Memory B cell (primary cell): ENCODE results near the gene C2orf76.
"Not testable (repeated sequence)": the region's sequence is repeated elsewhere in the genome, so short reads cannot be mapped to it uniquely, and the experiment has no call there.

ENCODE experiments used
- ATAC-seq: fragments of 150-1000 bp; cut with Tn5 transposase; 2 replicates; pipeline ENCODE4 v1.10.0; 2021; ENCODE audit warnings: low read depth, mild to moderate bottlenecking, moderate library complexity
- DNase-seq, 2 donors: peaks; one replicate each; pipeline ENCODE4 v3.0.0; 2022; ENCODE audit warnings: low spot score in 2 of 2
- H3K27ac Mint-ChIP-seq: one replicate; pipeline ENCODE4 v1.8.0; 2022; ENCODE audit warnings: mild to moderate bottlenecking, moderate library complexity, mixed read lengths
- H3K27me3 Mint-ChIP-seq: one replicate; pipeline ENCODE4 v1.8.0; 2022; ENCODE audit warnings: mixed read lengths
- H3K36me3 Mint-ChIP-seq: one replicate; pipeline ENCODE4 v1.8.0; 2022; ENCODE audit warnings: mild to moderate bottlenecking, mixed read lengths
- H3K4me1 Mint-ChIP-seq: one replicate; pipeline ENCODE4 v1.8.0; 2022; ENCODE audit warnings: mixed read lengths
- H3K4me3 Mint-ChIP-seq: one replicate; pipeline ENCODE4 v1.8.0; 2022; ENCODE audit warnings: mild to moderate bottlenecking, moderate library complexity, mixed read lengths
- H3K9me3 Mint-ChIP-seq: one replicate; pipeline ENCODE4 v1.8.0; 2022; ENCODE audit warnings: mixed read lengths

Gene C2orf76

DNA sequence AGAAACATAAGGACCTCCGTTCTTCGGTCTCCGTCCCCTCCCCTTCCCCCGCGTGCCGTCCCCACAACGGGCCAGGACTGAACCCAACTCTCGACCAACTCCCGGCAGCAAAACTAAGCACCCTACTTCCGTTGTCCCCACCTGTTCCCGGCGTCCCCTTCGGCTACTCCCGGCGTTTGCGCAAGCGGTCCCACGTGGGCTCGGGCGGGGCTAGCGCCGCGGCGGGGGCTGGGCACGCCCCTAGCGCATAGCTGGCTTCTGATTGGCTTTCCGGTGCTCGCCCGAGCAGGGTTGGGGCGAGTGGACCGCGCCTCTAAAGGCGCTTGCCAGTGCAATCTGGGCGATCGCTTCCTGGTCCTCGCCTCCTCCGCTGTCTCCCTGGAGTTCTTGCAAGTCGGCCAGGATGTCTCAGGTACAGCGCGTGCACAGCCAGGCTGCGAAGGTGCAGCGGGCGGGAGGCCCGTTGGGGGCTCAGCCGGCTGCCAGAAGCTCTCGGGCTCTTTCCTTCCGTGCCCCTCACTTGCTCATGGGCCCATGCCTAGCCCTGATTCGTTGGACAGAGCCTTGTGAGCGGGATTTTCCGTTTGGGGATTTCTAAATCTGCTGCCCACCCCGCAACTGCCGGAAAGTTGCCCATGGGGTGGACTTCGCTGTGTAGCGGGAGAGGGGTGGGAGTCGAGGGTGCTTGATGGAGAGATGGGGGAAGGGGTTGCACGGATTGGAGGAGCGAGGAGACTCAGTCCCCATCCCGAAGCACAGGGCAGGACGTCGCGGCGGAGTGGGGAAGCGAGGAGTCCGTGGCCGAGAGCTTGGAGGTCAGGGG, at the start of gene C2orf76, which contains the start of gene DBI:
Gene C2orf76, minus strand, starts transcription at position 186 of the 823 bp plus-strand sequence. CDS start 26,875 bp downstream, outside the sequence.
Gene DBI, plus strand, starts transcription at position 329 of the 823 bp plus-strand sequence. Its CDS starts 75 bp downstream, at position 404.
- peak; percentile 93 for ATAC-seq
- DNase-seq, result peak; percentile 85 to 87
- H3K9me3 Mint-ChIP-seq, result no peaks in the 10 kb centered on the region
- H3K4me3 Mint-ChIP-seq, result peak within 1 kb of the TSS; percentile 98
- H3K36me3 Mint-ChIP-seq, result peaks cover 25% of the 10 kb centered on the region
- H3K27ac Mint-ChIP-seq, result peak within 1 kb of the TSS; percentile 98
- H3K27me3 Mint-ChIP-seq, result no peaks in the 10 kb centered on the region
- peaks cover 42% of the 10 kb centered on the region for H3K4me1 Mint-ChIP-seq

- Mint-ChIP-seq H3K27me3 (peaks cover 7% of the 10 kb centered on the region), H3K4me3 (no peak overlapping the region), H3K4me1 (peaks cover 9% of the 10 kb centered on the region), H3K27ac (no peak overlapping the region), H3K36me3 (no peaks in the 10 kb centered on the region), H3K9me3 (no peaks in the 10 kb centered on the region)
- DNase-seq (no peak), ATAC-seq (no peak)
These were observed 49.0 kb upstream of the C2orf76 start for GRCh38 chr2:119415630-119416029.

GRCh38 chr2:119414894-119415293, 48.3 kb upstream of the C2orf76 start:
- Mint-ChIP-seq H3K27me3 (peaks cover 7% of the 10 kb centered on the region), H3K4me3 (no peak overlapping the region), H3K9me3 (no peaks in the 10 kb centered on the region), H3K36me3 (no peaks in the 10 kb centered on the region), H3K27ac (no peak overlapping the region), H3K4me1 (peaks cover 9% of the 10 kb centered on the region)
- ATAC-seq, result peak; percentile 27
- DNase-seq, result no peak

- Mint-ChIP-seq H3K36me3 (no peaks in the 10 kb centered on the region), H3K4me3 (no peak overlapping the region), H3K27ac (no peak overlapping the region), H3K4me1 (peaks cover 4% of the 10 kb centered on the region), H3K9me3 (peaks cover 2% of the 10 kb centered on the region), H3K27me3 (peaks cover 2% of the 10 kb centered on the region)
- DNase-seq, result no peak
- ATAC-seq, result no peak
These were observed 42.9 kb upstream of the C2orf76 start for GRCh38 chr2:119409506-119409905.

DNA sequence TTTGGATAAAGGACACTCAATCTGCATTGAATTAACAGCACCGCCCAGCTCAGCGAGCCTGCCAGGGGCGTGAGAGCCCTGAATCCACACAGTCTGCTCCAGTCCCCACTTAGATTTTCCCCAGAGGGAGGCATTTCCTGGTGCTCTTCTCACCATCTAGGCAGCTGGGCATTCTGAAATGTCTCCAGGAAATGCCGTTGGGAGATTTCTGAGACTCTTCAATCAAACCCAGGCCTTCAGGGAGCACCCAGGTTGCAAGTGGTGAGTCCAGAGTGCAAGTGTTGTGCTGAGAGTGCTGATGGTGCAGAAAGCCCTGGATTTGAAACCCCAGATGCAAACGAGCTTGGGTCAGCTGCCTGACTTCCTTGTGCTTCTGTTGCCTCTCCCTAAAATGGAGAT, 41.6 kb upstream of the C2orf76 start:
- Mint-ChIP-seq H3K9me3 (peaks cover 2% of the 10 kb centered on the region), H3K4me1 (peaks cover 3% of the 10 kb centered on the region), H3K27me3 (peaks cover 2% of the 10 kb centered on the region), H3K27ac (no peak overlapping the region), H3K4me3 (no peak overlapping the region), H3K36me3 (no peaks in the 10 kb centered on the region)
- DNase-seq, result no peak
- no peak for ATAC-seq

GRCh38 chr2:119407430-119408220, 41.0 kb upstream of the C2orf76 start:
- ATAC-seq (peak; percentile 31), DNase-seq (peak; percentile 40 to 51)
- H3K9me3 Mint-ChIP-seq, result peaks cover 2% of the 10 kb centered on the region
- H3K36me3 Mint-ChIP-seq, result no peaks in the 10 kb centered on the region
- H3K4me1 Mint-ChIP-seq, result peaks cover 3% of the 10 kb centered on the region
- peaks cover 2% of the 10 kb centered on the region for H3K27me3 Mint-ChIP-seq
- H3K27ac Mint-ChIP-seq, result no peak overlapping the region
- H3K4me3 Mint-ChIP-seq, result no peak overlapping the region

GRCh38 chr2:119405151-119405550, 38.5 kb upstream of the C2orf76 start:
- ATAC-seq, result no peak
- Mint-ChIP-seq H3K4me3 (no peak overlapping the region), H3K9me3 (peaks cover 2% of the 10 kb centered on the region), H3K4me1 (peaks cover 3% of the 10 kb centered on the region), H3K27me3 (peaks cover 2% of the 10 kb centered on the region), H3K36me3 (no peaks in the 10 kb centered on the region), H3K27ac (no peak overlapping the region)
- no peak for DNase-seq

- H3K27me3 Mint-ChIP-seq, H3K4me3 Mint-ChIP-seq, H3K9me3 Mint-ChIP-seq, DNase-seq, H3K4me1 Mint-ChIP-seq, H3K27ac Mint-ChIP-seq, ATAC-seq, H3K36me3 Mint-ChIP-seq: not testable (repeated sequence)
These were observed 37.0 kb upstream of the C2orf76 start for GRCh38 chr2:119403618-119404017.

- Mint-ChIP-seq H3K27ac (no peak overlapping the region), H3K4me1 (peaks cover 3% of the 10 kb centered on the region), H3K36me3 (no peaks in the 10 kb centered on the region), H3K4me3 (no peak overlapping the region), H3K27me3 (peaks cover 7% of the 10 kb centered on the region), H3K9me3 (peaks cover 2% of the 10 kb centered on the region)
- no peak for ATAC-seq
- no peak for DNase-seq
These were observed 36.3 kb upstream of the C2orf76 start for GRCh38 chr2:119402645-119403560.

GRCh38 chr2:119402106-119402505, 35.5 kb upstream of the C2orf76 start:
- ATAC-seq, result no peak
- DNase-seq, result no peak
- Mint-ChIP-seq H3K27ac (no peak overlapping the region), H3K4me3 (no peak overlapping the region), H3K27me3 (peaks cover 7% of the 10 kb centered on the region), H3K9me3 (peaks cover 2% of the 10 kb centered on the region), H3K4me1 (no peaks in the 10 kb centered on the region), H3K36me3 (no peaks in the 10 kb centered on the region)

GRCh38 chr2:119397196-119397595, 30.6 kb upstream of the C2orf76 start:
- Mint-ChIP-seq H3K9me3 (no peaks in the 10 kb centered on the region), H3K27ac (no peak overlapping the region), H3K4me3 (no peak overlapping the region), H3K36me3 (no peaks in the 10 kb centered on the region), H3K4me1 (no peaks in the 10 kb centered on the region), H3K27me3 (peaks cover 4% of the 10 kb centered on the region)
- no peak for ATAC-seq
- DNase-seq, result no peak

DNA sequence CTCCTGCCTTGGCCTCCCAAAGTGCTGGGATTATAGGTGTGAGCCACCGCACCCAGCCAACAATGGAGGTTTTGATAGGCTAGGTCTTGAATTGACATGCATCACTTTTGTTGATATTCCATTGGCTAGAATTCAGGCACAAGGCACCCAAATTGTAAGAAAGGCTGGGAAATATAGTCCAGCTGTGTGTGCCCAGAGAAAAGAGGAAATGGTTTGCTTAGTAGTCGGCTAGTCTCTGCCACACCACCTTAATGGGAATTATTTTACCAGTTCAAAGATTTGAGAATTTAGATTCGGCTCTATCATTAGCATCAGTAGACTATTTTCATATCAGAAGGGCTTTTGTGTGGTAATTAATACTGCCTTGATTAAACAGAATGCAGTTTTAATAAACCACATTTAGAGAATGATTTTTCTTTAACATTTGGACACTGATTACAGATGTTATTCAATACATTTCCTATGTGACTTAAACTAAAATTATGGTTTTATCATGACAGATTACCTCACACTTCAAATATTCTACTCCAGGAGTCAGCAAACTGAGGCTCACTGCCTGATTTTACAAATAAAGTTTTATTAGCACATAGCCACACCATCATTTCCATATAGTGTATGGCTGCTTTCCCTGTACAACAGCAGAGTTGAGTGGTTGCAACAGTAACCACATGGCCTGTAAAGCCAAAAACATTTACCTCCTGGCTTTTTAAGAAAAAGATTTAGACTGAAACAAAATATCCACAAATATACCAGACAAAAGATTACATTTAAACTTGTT, 27.5 kb upstream of the C2orf76 start:
- no peak overlapping the region for H3K27ac Mint-ChIP-seq
- no peak overlapping the region for H3K4me3 Mint-ChIP-seq
- DNase-seq (no peak), ATAC-seq (no peak)
- peaks cover 2% of the 10 kb centered on the region for H3K27me3 Mint-ChIP-seq
- no peaks in the 10 kb centered on the region for H3K36me3 Mint-ChIP-seq
- H3K9me3 Mint-ChIP-seq, result no peaks in the 10 kb centered on the region
- H3K4me1 Mint-ChIP-seq, result no peaks in the 10 kb centered on the region
